Measurements from ENCODE around the gene FAM107B.

DNA sequence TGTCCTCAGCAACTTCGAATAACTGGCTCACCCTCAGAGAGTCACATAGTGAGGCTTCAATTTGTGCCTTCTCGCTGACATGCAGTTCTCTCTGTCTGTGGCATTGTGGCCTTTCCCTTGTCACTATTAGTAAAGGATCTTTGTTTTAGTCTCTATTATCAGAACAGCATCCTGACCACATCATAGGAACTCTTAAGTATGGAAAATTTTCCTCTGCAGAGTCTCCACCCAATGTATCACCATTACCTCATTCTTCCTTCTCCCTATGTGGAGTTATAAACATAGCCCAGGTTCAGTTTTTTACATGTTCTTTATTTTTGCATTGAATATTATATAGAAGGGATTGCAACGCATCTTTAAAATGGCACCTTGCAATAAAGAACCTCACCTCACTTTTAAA lies 112.9 kb downstream of the FAM107B start:
- no peak for TF ChIP-seq POLR2AphosphoS5 (IDR thresholded peaks at IDR 0.05)
- no peak for TF ChIP-seq EP300 (IDR thresholded peaks at IDR 0.05)
- TF ChIP-seq, protein P1, sequence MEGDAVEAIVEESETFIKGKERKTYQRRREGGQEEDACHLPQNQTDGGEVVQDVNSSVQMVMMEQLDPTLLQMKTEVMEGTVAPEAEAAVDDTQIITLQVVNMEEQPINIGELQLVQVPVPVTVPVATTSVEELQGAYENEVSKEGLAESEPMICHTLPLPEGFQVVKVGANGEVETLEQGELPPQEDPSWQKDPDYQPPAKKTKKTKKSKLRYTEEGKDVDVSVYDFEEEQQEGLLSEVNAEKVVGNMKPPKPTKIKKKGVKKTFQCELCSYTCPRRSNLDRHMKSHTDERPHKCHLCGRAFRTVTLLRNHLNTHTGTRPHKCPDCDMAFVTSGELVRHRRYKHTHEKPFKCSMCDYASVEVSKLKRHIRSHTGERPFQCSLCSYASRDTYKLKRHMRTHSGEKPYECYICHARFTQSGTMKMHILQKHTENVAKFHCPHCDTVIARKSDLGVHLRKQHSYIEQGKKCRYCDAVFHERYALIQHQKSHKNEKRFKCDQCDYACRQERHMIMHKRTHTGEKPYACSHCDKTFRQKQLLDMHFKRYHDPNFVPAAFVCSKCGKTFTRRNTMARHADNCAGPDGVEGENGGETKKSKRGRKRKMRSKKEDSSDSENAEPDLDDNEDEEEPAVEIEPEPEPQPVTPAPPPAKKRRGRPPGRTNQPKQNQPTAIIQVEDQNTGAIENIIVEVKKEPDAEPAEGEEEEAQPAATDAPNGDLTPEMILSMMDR (IDR thresholded peaks at IDR 0.05): no peak
- TF ChIP-seq POLR2A (IDR thresholded peaks at IDR 0.05): no peak
